AG09309 (cell line): Measurements from ENCODE around the gene SGPL1.

Experiments
- DNase-seq: peaks from one replicate; pipeline ENCODE4 v3.0.0-alpha.2; 2010; ENCODE audit warnings: low read depth
- H3K4me3 ChIP-seq: 2 replicates; pipeline ENCODE4 v1.5.1; 2011; ENCODE audit warnings: mild to moderate bottlenecking, low read depth, low read length, moderate library complexity; ENCODE audit not compliant: control insufficient read depth
- TF ChIP-seq, protein P1 (sequence below): IDR thresholded peaks from 2 replicates; pipeline ENCODE4 v1.5.1; 2011; ENCODE audit warnings: mild to moderate bottlenecking, low read depth, low read length, inconsistent platforms; ENCODE audit not compliant: insufficient read depth, control insufficient read depth; ENCODE audit errors: missing control alignments

Gene SGPL1

DNA sequence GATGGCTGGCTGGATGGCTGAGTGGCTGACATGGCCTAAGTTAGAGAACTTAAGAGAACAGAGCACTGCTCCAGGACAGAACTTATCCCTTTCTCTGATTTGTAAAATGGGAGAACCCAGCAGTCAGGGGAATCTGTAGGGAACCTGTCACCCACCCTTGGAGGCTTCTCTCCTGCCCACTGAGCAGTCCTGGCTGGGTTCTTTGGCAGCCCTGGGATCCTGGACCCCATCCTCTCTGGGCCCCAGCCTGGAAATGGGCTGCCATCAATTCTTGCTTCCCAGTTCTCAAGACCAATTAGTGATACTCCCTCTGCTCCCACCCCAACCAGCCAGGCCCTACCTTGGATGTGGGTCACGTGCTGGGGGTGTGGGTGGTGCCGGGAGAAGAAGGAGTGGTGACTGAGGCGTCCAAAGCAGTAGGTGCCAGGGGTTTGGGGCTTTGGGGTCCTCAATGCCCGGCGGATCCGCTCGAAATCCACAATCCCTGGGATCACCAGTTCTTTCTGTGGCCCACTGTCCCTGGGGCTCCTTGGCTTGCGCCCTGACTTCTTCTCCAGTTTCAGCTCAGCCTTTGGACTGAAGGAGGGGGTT lies 34.2 kb upstream of the SGPL1 start:
- no peak for DNase-seq
- TF ChIP-seq, protein P1, sequence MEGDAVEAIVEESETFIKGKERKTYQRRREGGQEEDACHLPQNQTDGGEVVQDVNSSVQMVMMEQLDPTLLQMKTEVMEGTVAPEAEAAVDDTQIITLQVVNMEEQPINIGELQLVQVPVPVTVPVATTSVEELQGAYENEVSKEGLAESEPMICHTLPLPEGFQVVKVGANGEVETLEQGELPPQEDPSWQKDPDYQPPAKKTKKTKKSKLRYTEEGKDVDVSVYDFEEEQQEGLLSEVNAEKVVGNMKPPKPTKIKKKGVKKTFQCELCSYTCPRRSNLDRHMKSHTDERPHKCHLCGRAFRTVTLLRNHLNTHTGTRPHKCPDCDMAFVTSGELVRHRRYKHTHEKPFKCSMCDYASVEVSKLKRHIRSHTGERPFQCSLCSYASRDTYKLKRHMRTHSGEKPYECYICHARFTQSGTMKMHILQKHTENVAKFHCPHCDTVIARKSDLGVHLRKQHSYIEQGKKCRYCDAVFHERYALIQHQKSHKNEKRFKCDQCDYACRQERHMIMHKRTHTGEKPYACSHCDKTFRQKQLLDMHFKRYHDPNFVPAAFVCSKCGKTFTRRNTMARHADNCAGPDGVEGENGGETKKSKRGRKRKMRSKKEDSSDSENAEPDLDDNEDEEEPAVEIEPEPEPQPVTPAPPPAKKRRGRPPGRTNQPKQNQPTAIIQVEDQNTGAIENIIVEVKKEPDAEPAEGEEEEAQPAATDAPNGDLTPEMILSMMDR = no peak
- H3K4me3 ChIP-seq = no peak overlapping the region

DNA sequence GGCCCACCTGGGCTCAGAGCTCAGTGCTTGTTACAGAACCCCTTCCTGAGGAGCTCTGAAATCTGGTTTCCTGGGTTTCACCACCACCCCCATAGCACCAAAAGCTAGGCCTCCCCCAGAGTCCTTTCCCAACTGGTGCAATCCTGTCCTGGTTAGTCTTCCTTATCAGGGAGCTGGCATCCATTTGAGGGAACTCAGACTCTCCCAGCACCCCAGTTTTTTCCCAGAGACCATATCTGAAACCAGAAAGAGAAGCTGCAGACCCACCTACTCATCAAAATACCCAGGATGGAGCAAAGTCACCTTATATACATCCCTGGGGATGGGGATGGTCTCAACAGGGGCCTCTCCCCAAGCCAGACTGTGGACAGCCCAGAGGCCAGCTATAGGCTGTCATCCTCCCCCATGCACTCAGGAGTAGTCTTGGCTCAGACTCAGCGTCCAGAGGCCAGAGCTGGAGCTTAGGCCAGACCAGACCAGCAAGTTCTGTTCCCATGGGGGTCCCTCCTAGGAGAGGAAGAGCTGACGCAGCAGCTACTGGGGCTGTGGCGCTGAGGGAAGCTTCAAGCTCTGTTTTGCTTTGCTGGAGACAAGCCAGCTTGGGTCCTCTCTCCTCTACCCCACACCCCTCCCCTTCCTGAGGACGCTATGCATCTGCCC lies 33.5 kb upstream of the SGPL1 start:
- TF ChIP-seq, protein P1 = no peak
- DNase-seq = no peak
- H3K4me3 ChIP-seq = no peak overlapping the region

DNA sequence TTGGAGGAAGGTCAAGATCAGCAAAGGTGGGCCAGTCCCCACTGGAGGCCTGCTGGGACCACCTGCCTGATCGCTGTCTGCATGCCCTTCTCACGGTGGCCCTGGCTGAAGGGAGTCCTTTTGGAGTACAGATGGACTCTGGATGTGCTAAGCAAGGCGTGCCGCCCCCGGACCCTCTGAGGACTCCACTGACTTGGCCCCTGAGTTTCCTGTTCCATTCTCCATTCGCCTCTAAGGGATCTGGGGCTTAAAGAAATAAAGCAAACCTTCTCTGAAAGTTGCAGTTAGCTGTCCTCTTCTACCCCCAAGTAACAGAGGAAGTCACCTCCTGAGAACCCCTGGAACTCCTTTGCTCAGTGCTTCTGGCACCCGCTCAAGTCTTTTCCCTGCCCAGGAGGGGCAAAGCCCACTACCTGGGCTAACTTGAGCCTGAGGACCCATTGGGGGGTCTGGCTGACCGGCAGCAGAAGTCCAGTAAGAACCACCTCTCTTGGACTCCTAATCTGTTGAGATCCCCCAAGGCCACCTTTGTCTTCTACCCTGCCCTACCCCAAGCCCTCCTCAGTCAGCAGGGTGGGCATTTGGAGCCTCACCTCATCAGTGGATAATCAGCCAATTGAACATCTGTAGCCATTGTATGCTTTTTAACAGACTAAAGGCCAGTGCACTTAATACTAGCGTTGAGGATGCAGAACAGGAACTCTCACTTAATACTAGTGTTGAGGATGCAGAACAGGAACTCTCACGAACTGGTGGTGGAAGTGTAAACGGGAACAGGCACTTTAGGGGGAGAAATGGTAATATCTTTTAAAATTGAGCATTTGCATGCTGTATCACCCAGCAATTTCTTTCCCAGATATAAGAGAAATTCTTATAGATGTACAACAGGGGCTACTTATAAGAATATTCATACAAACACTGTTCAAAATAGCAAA lies 32.7 kb upstream of the SGPL1 start:
- TF ChIP-seq, protein P1 = no peak
- H3K4me3 ChIP-seq = no peak overlapping the region
- DNase-seq = no peak

DNA sequence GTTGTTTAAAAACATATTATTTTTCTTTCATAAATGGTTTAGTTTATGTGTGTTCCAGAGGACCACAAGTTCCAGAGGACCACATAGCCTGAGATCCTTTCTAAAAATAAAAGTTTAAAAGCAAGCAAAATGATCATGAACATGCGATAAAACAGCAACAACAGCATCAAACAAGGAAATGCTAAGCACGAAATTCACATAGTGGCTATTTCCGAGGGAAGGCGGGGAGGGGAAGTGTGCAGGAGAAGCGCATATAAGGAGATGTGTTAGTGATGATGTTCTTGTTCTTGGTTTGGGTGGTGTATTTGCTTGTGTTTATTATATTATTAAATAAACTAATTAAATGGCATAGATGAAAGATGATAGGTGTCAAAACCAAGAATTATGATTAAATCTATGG lies 31.7 kb upstream of the SGPL1 start:
- TF ChIP-seq, protein P1 = no peak
- no peak for DNase-seq
- no peak overlapping the region for H3K4me3 ChIP-seq

DNA sequence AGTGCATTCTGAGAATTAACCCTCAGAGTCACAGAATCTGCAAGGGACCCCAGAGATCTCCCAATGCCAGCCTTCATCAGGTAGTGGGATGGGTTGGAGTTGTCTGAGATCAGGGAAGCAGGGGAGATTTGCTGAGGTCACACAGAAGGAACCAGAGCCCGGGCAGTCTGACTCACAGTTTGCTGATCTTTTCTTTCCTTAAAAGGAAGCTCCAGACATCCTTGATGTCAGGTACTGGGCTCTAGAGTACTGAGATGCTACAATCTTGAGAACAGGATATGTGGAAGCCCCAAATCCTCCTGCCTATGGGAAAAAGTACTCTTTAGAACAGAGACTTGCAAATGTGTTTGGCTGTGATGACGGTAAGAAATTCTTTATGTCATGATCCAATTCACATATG lies 31.3 kb upstream of the SGPL1 start:
- H3K4me3 ChIP-seq = no peak overlapping the region
- TF ChIP-seq, protein P1 = no peak
- no peak for DNase-seq

DNA sequence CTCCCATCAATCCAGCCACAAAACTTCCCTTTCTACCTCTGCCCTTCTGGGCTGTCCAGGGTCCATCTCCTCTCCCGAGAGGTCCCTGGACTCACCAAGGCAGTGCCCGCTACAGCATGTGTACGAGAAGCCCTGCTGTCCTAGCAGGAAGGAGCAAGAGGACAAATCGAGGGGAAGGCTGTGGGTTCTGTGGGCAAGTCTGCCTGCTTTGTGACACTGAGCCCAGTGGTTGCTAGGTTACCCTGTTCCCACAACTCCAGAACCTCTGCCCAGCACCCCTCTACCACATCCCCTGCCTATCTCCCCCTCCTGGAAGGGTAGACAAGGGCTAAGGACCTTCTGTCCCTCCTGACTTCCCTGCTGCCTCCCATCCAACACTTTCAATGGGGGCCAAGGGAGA lies 30.6 kb upstream of the SGPL1 start, which contains the start of gene TBATA:
TBATA (minus strand) TSS at position 188 of the 400 bp plus-strand sequence. CDS start 1,998 bp downstream, outside the sequence.
- no peak within 1 kb of the TSS for H3K4me3 ChIP-seq
- TF ChIP-seq, protein P1 = no peak
- DNase-seq = no peak
